ENCODE measurements around the gene DENND1C. TPM values are rescaled to one million over a fixed set of nuclear protein-coding genes. Genes with fewer than 3 reads are reported as not detected.

DENND1C gene
- total and polyA plus RNA-seq, 9 of the 15 experiments (the other 6 are each of a cell fraction or from before 2014, with no cell fraction given): 0.03 to 1.2 (median 0.32) TPM; not detected in 1

GRCh38 chr19:6530386-6531162 lies 49.0 kb upstream of the DENND1C start, which contains the start of gene TNFSF9 (continued):
- no peak for TF ChIP-seq CBFA2T2 (conservative IDR thresholded peaks at IDR 0.05)
- peak; percentile 54 for TF ChIP-seq BHLHE40 (IDR thresholded peaks at IDR 0.05; ENCODE audit: low read length)
- peak; percentile 10 for TF ChIP-seq NR2C2 (CRISPR knock-in tag; IDR thresholded peaks at IDR 0.05)
- TF ChIP-seq NR2C2 (tag; IDR thresholded peaks at IDR 0.05): peak; percentile 39; the same call in 1 of the 2 replicates
- TF ChIP-seq ZNF551 (CRISPR knock-in tag; IDR thresholded peaks at IDR 0.05): no peak
- no peak for TF ChIP-seq CEBPG (CRISPR knock-in tag; IDR thresholded peaks at IDR 0.05)
- TF ChIP-seq CEBPG (tag; conservative IDR thresholded peaks at IDR 0.05 in 1 of 2, IDR thresholded peaks at IDR 0.05 in 1 of 2): no peak
- no peak for TF ChIP-seq CHD2 (IDR thresholded peaks at IDR 0.05; ENCODE audit: low read depth, low read length)
- TF ChIP-seq SIN3B (IDR thresholded peaks at IDR 0.05; ENCODE audit: low read depth): no peak; the same call in 1 of the 2 replicates
- no peak for TF ChIP-seq BMI1 (IDR thresholded peaks at IDR 0.05; ENCODE audit: low read length)
- TF ChIP-seq MYBL2 (IDR thresholded peaks at IDR 0.05; ENCODE audit: low read depth): peak; percentile 44; the same call in 1 of the 2 replicates
- TF ChIP-seq MYBL2 (CRISPR knock-in tag; IDR thresholded peaks at IDR 0.05; ENCODE audit: borderline replicate concordance): no peak
- TF ChIP-seq ZNF41 (CRISPR knock-in tag; conservative IDR thresholded peaks at IDR 0.05): no peak
- TF ChIP-seq FOXK1 (CRISPR knock-in tag; IDR thresholded peaks at IDR 0.05; ENCODE audit: borderline replicate concordance): no peak
- 0 out of 2 replicates have a peak, but pooled peaks have one; percentile 64 for TF ChIP-seq HNRNPL (IDR thresholded peaks at IDR 0.05; ENCODE audit: low read depth, low read length)
- TF ChIP-seq ZBTB8A (IDR thresholded peaks at IDR 0.05; ENCODE audit: partially characterized antibody): no peak
- TF ChIP-seq PTRF (tag; IDR thresholded peaks at IDR 0.05): no peak
- TF ChIP-seq, protein P1, sequence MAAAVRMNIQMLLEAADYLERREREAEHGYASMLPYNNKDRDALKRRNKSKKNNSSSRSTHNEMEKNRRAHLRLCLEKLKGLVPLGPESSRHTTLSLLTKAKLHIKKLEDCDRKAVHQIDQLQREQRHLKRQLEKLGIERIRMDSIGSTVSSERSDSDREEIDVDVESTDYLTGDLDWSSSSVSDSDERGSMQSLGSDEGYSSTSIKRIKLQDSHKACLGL (CRISPR knock-in tag; IDR thresholded peaks at IDR 0.05; ENCODE audit: borderline replicate concordance, poor library complexity, severe bottlenecking): no peak
- TF ChIP-seq, protein P2, sequence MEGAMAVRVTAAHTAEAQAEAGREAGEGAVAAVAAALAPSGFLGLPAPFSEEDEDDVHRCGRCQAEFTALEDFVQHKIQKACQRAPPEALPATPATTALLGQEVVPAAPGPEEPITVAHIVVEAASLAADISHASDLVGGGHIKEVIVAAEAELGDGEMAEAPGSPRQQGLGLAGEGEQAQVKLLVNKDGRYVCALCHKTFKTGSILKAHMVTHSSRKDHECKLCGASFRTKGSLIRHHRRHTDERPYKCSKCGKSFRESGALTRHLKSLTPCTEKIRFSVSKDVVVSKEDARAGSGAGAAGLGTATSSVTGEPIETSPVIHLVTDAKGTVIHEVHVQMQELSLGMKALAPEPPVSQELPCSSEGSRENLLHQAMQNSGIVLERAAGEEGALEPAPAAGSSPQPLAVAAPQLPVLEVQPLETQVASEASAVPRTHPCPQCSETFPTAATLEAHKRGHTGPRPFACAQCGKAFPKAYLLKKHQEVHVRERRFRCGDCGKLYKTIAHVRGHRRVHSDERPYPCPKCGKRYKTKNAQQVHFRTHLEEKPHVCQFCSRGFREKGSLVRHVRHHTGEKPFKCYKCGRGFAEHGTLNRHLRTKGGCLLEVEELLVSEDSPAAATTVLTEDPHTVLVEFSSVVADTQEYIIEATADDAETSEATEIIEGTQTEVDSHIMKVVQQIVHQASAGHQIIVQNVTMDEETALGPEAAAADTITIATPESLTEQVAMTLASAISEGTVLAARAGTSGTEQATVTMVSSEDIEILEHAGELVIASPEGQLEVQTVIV (CRISPR knock-in tag; IDR thresholded peaks at IDR 0.05; ENCODE audit: borderline replicate concordance): no peak
- peak; percentile 91 for TF ChIP-seq CXXC5 (CRISPR knock-in tag; IDR thresholded peaks at IDR 0.05)
- peak; percentile 100 for TF ChIP-seq POLR2G (IDR thresholded peaks at IDR 0.05; ENCODE audit: low read depth, low read length)
- TF ChIP-seq ZNF23 (CRISPR knock-in tag; IDR thresholded peaks at IDR 0.05): no peak
- no peak for TF ChIP-seq NR0B1 (IDR thresholded peaks at IDR 0.05; ENCODE audit: partially characterized antibody)

Measured in K562 (cell line).